Prostate gland (tissue), 2 donors: ENCODE measurements around the gene DEK.

Experiments
- CTCF ChIP-seq, 4 experiments: fragments of 200-600 bp in 2 of 4; fragments of 450-650 bp in 2 of 4; sonication (generic) in 2 of 4; IDR thresholded peaks; 1 replicate in 3 of 4; 2 replicates in 1 of 4; pipeline ENCODE4 v1.5.1; 2016 to 2019; ENCODE audit warnings: antibody characterized with exemption in 4 of 4, mild to moderate bottlenecking in 2 of 4, moderate library complexity in 2 of 4
- POLR2A ChIP-seq: fragments of 450-650 bp; IDR thresholded peaks from one replicate; pipeline ENCODE4 v1.6.1; 2016; ENCODE audit warnings: antibody characterized with exemption, mild to moderate bottlenecking

- no peak for TF ChIP-seq CTCF (IDR thresholded peaks at IDR 0.05)
- no peak for TF ChIP-seq POLR2A
These were observed 29.8 kb downstream of the DEK start for GRCh38 chr6:18234564-18234963.
